HG03159 (cell line): ENCODE results near the gene COBL.

ENCODE experiments used
- ATAC-seq: cut with Tn5 transposase; IDR thresholded peaks from one replicate; pipeline ENCODE4 v1.9.1; 2021; ENCODE audit warnings: mild to moderate bottlenecking, moderate library complexity; ENCODE audit not compliant: unreplicated experiment

COBL gene

DNA sequence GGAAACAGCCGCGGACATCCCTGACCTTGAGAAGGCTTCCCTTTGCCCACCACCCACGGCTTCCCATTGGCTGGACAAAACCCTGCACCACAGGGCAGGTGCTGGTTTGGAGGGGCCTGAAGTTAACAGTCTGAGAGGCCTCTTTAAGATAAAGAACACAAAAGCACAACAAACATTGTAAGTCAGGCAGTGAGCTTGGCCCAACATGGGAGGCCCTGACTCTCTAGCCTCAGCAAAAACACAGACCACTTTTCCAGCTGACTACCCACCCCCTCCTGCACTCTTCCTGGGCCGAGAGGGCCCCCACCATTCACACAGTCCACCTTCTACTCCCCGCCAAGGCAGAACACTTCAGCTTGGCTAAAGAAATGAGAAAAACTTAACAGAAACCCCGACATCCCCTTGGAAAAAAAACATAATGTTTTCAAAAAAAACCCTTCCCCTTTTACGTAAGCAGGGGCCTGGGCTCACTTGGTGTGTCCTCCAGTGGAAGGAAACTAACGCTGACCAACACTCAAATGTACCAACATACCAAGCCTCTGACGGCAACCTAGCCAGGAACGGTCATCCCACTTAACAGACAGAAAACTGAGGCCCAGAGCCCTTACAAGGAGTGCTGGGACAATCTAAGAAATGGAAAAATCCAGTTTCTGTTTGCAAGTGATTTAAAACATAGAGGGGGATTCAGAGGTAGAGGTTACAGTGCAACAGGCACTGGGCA, 80.9 kb downstream of the COBL start:
- no peak for ATAC-seq

- ATAC-seq = no peak
Measured at GRCh38 chr7:51234609-51235308, 81.8 kb downstream of the COBL start.

DNA sequence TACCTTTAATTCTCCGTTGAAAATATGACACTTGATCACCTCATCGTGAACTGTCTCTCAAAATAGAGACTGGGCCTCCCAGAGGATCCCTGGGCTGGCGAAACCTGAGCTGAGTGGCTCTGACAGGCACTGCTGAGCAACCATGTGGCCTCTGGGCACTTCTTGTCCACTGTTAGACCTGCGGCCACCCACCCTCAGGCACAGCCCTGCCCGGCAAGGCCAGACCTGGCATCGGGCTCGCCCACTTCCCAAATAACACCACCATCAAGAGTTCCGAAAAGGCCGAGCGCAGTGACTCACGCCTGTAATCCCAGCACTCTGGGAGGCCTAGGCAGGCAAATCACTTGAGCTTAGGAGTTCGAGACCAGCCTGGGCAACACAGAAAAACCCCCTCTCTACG, 82.5 kb downstream of the COBL start:
- no peak for ATAC-seq

GRCh38 chr7:51233374-51233773, 83.2 kb downstream of the COBL start:
- ATAC-seq = no peak

GRCh38 chr7:51230723-51231122, 85.9 kb downstream of the COBL start:
- no peak for ATAC-seq

DNA sequence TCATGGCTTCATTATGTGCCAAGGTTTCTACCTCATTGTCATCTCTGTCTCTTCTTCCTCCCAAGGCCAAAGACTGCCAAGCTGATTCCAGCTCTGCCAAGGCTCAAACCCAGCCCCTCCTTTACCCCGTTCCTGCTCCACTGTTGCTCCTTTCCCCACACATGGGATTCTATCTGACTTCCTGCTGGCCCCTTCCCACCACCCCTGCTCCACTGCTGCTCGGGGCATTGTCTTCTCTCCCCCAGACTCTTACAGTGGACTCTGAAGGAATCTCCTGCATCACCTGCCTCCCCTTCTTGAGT, 86.3 kb downstream of the COBL start:
- ATAC-seq = no peak

DNA sequence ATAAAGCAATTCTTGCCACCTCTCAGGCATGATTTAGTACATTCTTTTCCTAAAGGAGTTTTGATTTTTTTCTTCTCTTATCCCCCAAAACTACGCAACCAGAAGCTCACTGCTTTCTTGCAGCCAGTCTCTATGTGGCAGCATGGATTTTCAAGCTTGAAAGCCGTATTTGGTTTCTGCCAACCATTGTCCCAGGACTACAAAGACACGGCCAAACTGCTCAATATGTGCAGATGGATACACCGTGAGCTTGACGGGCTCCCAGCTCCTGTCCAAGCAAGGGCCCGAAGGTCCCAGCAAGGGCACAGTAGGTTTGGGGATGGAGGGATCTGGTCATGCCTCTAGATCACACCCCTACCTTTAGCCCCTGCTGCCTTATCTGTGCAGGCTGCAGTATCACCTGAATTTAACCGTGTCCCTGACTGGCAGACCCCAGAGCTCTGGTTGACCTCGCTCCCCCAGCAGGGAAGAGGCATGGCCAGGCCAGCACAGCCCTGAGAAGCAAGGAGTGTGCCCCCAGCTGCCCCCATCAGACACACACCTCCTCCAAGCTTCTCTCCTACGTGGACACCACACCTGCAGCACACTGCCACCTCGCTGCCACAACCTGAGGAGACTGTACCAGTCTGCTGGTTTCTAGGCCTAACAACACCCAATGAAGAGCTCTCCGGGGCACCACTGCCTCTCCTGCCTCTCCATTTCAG, 86.8 kb downstream of the COBL start:
- no peak for ATAC-seq

GRCh38 chr7:51229106-51229537, 87.5 kb downstream of the COBL start:
- ATAC-seq = no peak

- ATAC-seq = no peak
Measured at GRCh38 chr7:51228386-51228958, 88.1 kb downstream of the COBL start.

DNA sequence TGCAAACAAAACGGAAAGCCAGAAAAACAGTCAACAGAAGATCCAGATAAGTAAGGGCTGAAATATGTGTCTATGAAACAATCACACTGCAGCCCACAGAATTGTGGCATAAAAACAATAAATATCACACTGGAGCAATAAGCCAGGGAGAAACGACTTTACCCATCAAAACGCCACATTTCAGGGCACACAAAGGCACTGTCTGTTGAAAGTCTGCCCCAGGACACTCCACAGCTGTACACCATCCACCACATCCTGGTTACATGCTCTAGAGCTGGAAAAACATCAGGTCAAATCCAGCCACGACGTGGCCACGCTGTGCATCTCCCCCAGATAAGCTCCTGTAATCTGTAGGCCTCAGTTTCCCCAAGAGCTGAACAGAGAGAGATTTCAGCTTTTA, 88.7 kb downstream of the COBL start:
- no peak for ATAC-seq

DNA sequence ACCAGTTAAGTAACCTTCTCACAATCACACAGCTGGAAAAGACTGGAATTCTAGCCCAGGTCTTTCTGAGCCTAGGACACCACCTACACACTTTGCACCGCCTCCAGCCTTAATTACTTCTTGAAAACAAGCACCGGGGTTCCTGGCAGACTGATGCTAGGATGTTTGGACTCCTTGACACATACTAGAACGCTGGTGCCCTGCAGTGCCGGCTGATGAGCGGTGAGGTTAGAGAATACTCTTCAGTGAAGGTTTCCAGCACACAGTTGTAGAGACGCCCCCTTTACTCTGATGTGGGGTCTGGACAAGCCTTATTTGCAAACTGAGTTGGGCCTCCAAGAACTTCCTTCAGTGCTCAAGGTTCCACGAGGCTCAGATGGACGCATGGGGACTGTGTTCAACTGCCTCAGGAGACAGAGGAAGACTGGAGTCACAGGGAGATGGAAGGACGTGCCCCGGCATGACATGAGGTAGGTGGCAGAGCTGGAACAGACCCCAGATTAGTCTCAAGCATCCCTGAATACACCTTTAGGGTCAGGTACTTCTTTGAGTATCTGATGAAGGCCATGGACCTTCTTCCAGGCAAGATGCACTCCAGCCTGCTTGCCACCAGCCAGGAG, 89.6 kb downstream of the COBL start:
- ATAC-seq = no peak

GRCh38 chr7:51226063-51226755, 90.4 kb downstream of the COBL start:
- ATAC-seq = no peak

GRCh38 chr7:51224811-51225595, 91.6 kb downstream of the COBL start:
- ATAC-seq = no peak

- no peak for ATAC-seq
Measured at GRCh38 chr7:51223505-51223904, 93.1 kb downstream of the COBL start.

- ATAC-seq = no peak
Measured at GRCh38 chr7:51222916-51223315, 93.7 kb downstream of the COBL start.

GRCh38 chr7:51220226-51220625, 96.4 kb downstream of the COBL start:
- ATAC-seq = no peak

DNA sequence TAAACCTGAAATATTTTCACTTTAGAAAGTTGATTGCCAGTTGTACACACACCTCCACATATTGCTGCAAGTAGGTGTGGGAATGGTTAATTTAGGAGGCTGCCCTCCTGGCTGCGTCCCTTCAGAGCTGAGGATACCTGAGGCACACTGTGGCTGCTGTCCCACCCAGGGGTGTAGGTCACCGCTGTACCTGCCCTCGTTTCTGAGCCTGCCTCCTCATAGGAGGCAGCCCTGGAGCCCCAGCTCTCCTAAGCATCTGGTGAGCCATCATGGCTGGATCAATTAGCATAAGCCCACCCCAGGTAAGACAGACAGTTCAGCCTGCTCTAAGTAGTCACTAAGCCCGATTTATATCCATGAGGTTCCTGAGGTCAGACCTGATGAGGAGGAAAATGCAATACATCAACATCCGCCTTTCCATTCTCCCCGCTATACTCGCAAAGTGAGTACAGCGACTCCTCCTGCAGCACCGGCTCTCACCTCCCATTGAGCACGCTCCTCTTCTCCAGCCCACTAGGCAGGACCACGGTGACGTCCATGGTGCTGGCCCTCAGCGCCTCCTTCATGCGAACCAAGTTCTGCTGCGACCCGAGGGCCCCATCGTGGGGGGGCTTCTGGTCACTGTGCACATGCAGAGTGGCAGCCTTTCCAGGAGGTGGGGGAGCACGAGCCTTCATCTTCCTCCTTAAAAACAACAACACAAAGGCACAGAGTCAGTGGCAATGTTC, 97.2 kb downstream of the COBL start:
- ATAC-seq = no peak

- no peak for ATAC-seq
Measured at GRCh38 chr7:51217804-51218203, 98.8 kb downstream of the COBL start.

GRCh38 chr7:51214098-51214497, 102.5 kb downstream of the COBL start:
- ATAC-seq = no peak
